ENCODE data around the gene KCNJ1. TPM values are rescaled to one million over a fixed set of nuclear protein-coding genes. Genes with fewer than 3 reads are reported as not detected.

Gene KCNJ1
- total and polyA plus RNA-seq, 10 of the 15 experiments (the other 5 are each of a cell fraction or from before 2014, with no cell fraction given): not detected

DNA sequence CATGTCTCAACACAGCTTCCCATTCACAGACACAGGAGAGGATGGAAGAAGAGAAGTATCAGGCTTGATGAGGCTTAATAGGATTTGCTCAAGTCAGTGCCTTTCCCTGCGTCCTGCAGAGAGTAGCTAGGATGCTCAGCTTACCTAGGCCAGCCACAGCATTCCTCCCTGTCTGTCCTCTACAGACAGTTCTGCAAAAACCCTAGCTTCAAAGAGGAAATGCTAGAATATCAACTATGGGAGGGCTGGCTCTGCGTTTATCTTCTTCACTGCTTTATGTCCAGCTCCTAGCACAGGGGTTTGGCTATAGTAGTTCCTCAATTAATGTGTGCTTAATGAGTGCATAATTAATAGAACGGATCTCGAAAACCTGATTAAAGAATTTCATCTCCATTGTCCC is 40.5 kb upstream of the KCNJ1 start (continued):
- TF ChIP-seq, protein P1, sequence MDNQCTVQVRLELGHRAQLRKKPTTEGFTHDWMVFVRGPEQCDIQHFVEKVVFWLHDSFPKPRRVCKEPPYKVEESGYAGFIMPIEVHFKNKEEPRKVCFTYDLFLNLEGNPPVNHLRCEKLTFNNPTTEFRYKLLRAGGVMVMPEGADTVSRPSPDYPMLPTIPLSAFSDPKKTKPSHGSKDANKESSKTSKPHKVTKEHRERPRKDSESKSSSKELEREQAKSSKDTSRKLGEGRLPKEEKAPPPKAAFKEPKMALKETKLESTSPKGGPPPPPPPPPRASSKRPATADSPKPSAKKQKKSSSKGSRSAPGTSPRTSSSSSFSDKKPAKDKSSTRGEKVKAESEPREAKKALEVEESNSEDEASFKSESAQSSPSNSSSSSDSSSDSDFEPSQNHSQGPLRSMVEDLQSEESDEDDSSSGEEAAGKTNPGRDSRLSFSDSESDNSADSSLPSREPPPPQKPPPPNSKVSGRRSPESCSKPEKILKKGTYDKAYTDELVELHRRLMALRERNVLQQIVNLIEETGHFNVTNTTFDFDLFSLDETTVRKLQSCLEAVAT (IDR thresholded peaks at IDR 0.05): no peak
- TF ChIP-seq PAX5 (IDR thresholded peaks at IDR 0.05; ENCODE audit: borderline replicate concordance, low read depth, low read length) (no peak), E2F4 (IDR thresholded peaks at IDR 0.05; ENCODE audit: low read depth, low read length) (no peak), MTA2 (IDR thresholded peaks at IDR 0.05; ENCODE audit: low read depth) (no peak), TAF1 (IDR thresholded peaks at IDR 0.05; ENCODE audit: borderline replicate concordance, low read depth, low read length) (no peak)
- TF ChIP-seq, protein P2, sequence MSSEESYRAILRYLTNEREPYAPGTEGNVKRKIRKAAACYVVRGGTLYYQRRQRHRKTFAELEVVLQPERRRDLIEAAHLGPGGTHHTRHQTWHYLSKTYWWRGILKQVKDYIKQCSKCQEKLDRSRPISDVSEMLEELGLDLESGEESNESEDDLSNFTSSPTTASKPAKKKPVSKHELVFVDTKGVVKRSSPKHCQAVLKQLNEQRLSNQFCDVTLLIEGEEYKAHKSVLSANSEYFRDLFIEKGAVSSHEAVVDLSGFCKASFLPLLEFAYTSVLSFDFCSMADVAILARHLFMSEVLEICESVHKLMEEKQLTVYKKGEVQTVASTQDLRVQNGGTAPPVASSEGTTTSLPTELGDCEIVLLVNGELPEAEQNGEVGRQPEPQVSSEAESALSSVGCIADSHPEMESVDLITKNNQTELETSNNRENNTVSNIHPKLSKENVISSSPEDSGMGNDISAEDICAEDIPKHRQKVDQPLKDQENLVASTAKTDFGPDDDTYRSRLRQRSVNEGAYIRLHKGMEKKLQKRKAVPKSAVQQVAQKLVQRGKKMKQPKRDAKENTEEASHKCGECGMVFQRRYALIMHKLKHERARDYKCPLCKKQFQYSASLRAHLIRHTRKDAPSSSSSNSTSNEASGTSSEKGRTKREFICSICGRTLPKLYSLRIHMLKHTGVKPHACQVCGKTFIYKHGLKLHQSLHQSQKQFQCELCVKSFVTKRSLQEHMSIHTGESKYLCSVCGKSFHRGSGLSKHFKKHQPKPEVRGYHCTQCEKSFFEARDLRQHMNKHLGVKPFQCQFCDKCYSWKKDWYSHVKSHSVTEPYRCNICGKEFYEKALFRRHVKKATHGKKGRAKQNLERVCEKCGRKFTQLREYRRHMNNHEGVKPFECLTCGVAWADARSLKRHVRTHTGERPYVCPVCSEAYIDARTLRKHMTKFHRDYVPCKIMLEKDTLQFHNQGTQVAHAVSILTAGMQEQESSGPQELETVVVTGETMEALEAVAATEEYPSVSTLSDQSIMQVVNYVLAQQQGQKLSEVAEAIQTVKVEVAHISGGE (CRISPR knock-in tag; IDR thresholded peaks at IDR 0.05): no peak

All from GM12878 (cell line).